Embryonic facial prominence (tissue), 1 donor: ENCODE data around the gene SORCS2.

Experiments used
- DNase-seq: peaks from one replicate; pipeline ENCODE4 v3.0.0-alpha.2; 2016; ENCODE audit errors: extremely low spot score

The SORCS2 gene

DNA sequence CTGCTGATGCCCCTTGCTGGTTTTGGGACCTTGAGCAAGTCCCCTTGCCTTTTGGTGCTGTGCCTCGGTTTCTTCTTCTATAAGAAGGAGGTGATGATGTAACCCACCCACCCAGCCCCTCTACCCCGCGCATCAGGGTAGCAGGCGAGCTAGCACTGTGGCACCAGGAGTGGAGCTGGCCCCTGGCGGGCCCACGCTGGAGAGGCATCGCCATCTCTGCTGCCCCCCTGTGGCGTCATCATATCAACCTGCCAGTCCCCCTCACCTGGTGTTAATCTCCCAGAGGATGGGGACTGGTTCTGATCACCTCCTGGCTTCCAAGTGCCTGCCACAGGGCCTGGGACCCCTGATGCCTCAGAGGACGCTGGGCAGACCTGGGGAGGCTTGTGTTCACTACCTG is 6.3 kb upstream of the SORCS2 start:
- DNase-seq, result no peak

DNA sequence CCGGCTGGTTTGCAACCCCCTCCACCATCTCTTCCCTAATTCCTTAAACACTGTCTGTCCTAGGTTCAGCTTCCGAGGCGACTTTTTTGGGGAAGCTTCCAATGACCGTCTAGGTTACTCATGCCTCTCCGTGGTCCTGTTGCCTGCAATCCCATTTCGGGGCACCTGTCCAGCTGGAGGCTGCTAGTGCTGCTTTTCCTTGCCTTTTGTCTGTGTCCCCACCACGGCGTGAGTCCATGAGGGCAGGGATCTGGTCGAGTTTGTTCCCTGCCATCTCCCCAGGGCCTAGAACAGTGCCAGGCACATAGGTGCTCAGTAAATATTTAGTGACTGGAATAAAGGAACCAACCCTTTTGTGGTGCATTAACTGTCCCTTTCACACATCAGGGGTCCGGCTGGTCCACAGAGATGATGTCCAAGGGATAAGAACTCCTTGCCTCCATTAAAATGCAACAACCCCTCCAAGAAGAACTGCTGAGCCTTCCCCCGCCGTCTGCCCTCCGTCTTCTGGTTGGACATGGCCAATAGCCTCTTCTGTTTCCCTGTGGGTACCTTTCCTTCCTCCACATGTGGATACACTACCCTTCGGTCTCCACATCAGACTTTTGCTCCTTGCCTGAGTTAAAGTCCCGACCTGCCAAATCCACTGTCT is 5.7 kb upstream of the SORCS2 start:
- no peak for DNase-seq

DNA sequence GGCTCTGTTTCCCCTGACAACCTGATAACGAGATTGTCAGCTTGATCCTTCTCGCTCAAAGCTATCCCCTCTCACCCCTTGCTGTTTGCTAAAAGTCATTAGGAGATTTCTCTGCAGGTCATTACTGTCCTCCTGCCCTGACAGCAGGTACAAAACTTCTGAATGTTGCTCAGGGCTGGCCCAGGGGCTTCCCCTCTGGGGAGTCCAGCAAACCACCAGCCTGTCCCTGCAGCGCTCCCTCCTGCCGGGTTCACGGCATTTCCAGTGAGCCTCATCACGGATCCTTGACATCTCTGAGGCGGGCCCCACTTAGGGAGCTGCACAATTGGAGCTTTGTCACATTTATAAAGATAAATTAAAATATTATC is 5.2 kb upstream of the SORCS2 start:
- DNase-seq, result no peak

DNA sequence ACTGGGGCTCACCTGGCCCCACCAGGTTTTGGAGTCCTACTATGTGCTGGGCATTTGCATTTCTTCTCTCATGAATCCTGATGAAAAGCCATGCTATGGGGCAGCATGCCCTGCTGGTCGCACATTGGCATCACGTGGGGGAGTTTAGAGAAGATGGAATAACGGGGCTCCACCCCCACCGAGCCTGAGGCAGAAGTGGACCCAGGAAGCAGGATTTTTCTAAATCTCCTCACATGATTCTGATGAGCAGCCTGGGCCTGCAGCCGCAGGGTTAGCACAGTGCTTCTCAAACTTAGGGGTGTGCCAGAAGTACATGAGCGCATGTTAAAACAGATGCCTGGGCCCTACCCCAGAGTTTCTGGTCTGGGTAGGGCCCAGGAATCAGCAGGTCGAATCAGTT is 4.6 kb upstream of the SORCS2 start:
- no peak for DNase-seq

DNA sequence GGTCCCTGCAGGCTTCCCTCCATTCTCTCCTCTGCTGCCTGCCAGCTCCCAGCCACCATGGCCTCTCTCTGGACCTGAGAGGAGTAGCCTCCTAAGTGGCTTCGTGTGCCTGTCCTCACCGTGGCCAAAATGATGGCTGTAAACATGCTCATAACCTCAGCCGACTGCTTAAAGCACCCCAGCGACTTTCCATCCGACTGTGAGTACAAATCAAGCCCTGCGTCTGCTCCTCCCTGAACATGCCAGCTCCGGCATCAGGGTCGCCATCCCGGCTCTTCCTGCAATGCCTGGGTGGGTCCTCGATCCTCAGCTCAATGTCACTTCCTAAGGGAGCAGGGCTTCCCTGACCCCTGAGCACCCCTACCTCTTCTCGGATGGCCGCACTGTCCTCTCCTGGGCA is 3.3 kb upstream of the SORCS2 start:
- no peak for DNase-seq

DNA sequence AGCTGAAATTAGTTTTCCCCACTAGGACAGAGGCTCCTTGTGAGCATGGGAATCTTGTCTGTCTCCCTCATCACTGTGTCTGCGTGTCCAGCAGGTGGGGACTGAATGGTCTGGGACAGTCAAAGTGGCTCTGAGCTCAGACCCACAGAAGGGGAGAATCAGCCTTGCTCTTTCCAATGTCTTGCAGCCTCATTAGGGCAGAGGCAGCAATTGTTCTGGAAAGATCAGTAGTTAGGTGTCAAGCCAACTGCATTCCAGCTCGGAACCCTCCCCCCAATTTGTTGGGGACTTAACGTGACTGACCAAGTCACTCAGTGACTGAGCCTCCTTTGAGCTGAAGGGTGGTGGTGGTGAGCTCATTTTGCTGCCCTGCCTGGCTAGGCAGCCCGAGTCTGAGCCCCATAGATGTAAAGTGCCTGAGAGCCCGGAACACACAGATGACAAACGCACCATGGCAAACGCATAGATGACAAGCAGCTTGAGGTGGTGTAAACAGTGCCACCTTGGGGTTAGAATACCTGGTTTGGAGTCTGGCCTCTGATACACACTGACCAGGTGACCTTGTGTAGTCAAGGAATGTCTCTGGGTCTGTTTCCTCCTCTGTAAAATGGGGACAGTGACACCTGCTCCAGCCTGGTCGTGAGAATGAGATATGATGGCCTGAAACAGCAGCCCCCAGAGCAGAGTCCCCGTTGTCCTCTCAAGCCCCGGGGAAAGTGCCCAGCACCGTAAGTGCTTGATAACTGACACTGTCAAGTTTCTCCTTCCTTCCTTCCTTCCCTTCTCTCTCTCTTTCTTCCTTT is 2.7 kb upstream of the SORCS2 start:
- no peak for DNase-seq

DNA sequence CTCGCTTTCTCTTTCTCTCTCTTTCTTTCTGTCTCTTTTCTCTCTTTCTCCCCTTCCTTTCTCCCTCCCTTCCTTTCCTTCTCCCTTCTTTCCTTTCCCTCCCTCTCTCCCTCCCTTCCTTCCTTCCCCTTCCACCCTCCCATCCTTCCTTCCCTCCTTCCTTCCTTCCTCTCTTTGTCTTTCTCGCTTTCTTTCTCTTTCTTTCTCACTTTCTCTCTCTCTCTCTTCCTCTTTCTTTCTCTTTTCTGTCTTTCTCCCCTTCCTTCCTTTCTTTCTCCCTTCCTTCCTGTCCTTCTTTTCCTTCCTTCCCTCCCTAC is 2.1 kb upstream of the SORCS2 start:
- no peak for DNase-seq

DNA sequence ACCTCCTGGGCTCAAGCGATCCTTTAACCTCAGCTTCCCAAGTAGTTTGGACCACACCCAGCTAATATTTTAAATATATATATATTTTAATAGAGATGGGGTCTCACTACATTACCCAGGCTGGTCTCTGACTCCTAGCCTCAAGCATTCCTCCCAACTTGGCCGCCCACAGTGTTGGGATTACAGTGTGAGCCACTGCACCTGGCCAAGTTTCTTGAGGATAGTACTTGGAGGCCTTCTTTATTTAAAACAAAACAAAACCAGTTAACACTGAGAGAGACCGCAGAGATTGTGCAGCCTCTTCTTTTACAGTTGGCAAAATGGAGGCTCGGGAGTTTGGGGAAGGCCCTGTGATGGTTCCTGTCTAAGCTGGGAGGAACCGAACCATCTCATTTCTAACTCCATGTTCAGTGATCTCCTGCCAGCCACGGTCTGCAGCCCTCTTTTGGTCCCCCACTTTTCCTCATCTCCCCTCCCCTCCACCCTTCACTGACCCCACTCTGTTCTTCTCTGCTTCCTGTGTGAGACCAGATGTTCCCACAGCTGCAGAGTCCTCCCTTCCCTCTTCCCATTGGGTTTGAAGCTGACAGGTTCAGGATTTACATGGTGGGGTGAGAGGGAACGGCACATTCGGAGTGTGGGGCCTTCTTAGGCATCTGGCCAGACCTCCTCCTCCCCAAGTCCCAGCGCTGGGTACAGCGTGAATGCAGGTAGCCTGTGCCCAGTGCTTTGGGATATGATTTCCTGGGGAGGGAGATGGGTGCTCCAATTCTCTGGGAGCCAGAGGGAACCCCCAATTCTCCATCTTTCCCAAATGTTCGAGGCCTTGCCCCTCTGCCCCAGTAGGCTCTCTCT is 1.4 kb upstream of the SORCS2 start:
- no peak for DNase-seq

DNA sequence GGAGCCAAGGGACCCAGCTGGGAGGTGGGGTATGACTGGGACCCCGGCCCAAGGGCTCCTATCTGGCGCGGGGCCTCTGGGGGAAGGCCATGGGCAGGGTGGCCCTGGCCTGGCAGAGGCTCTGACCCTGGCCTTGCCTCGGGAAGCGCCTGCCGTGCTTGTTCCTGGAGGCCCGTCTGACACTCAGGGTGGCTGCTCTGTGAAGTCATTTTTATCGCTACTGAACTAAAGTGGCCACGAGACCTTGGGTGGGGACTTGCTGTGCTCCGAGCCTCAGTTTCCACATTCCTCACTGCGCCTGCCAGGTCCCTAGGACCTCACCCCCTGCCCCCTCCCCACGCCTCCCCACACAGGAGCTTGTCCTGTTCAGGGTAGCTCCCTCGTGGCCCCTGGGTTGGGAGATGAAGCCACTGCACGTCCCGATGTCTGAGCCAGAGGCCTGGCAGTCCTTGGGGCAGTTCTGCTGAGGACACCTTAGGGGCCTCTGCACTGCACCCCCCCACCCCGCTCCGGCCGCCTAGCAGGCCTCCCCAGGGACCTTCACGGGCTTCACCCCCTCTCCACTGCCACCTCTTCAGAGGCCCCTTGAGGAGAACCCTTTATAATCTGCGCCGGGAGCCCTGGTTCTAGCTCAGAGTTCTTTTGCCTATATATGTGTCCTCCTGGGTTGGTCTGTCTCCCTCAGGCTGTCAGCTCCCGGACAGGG is 639 bp upstream of the SORCS2 start:
- no peak for DNase-seq

DNA sequence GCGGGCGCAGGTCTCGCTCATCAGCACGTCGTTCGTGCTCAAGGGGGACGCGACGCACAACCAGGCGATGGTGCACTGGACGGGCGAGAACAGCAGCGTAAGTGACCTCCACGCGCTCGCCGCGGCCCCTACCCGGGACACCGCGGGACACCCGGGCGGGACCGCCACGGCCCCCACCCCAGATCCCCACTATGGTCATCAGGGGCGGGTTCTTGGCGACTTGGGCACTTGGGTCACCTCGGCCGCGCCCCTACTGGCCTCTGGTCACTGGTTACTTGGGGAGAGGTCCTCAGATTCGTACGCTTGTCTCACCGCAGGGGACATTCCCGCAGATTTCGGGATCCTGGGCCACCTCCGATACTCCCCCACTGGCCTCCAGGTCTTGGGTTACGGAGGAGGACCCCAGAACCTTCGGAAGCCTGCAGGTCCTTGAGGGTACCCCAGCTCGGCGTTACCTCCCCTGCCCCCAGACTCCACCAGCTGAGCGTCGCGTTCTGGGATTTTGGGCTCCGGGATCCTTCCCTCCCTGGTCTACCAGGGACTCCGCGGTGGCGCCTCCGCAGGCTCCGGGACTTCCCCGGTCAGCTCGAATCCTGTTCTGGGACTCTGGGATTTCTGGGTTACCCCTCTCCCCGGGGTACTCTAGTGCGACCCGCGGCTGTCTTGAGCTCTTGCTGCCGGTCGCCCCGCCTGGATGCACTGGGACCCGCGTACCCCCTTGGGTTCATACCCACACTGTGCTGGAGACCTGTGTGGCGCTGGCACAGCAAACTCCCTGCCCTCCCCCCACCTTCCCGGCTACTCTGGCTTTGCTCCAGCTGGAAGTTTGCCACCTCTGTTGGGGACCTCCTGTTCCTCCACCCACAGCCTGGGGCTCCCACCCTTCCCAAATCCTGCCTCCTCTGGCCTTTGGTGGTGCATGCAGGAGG is 956 bp downstream of the SORCS2 start:
- no peak for DNase-seq

DNA sequence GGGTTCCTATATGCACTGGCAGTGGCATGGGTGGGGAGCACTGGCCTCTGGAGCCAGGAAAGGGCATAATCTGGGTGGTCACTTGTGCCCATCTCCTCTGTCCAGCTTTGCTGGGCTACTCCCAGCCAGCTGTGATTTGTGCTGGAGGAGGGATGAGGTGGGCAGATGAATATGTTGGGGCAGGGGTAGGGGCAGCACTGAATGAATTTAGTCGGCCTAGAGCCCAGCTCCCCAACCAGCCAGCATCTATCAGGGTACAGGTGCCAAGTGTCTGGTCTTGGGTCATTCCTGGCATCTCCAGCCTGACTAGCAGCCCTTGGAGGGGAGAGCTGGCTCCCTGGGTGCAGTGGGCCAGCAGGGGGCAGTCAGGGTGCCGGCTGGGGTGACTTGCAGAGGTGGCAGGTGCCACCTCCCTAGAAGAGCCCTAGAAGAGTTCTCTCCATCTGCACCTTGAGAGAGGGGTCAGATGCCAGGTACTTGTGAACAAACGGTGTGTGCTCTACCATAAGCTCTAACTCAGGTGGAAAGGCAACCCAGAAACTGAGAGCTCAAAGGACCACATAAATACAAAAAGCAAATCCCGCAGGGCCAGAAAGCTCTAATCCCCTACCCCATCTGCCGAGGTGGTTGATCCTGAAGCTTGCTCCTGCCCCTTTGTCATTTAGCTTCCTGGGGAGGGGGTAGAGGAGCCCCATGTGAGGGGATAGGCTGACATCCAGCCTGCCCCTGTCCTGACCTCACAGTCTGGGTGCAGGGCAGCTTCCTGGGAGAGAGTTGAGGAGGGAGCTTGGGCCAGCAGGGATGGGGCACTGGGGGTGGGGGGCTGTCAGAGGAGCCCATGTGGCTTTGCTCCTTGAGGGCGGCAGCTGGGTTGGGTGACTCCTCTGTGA is 2.2 kb downstream of the SORCS2 start:
- no peak for DNase-seq

DNA sequence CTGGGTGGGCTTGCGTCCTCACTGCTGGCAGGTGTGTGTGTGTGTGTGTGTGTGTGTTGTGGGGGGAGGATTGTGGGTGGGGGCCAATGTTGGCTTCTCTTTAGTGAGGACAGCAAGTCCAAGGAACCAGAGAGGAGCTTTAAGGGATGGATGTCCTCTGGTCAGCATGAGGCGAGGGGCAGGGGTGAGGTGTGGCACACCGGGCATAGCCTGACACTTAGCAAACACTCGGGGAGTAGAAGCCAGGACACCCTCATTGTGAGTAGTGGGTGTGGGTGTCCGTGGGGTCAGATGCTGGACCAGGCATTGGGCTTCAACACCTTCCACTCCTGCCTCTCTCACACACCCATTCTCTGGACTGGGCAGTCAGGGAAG is 2.8 kb downstream of the SORCS2 start:
- no peak for DNase-seq

DNA sequence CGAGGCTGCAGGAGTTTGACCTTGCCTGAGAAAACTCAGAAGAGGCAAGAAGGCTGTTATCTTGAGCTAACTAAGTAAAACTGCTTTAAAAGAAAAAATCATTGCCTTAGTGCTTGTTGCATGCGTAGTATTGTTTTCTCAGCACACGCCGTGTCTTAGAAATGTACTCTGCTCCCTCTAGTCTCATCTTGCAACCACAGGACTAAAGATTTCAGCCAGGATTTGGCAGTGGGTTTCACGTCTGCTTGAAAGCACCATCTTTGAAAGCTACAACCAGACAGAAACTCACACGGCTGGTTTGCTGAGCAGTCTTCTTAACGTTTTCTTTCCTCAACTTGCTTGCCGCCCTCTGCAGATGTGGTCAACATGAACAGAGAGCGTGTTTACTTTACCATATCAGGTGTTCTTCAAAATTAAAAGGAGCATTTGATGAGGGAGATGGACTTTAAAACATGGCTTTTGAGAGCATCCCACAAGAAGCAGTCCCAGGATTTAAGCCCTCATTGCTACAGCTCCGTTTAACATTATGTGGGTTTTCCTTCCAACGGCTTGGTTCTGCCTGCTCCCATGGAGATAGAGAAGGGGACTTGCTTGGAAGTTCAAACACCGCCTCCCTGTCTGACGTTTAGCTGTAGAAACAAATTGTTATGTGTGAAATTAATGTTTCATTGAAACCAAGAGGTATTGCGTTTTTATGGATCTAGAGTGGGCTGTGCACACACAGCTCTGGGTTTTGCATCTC is 3.4 kb downstream of the SORCS2 start:
- DNase-seq, result no peak

DNA sequence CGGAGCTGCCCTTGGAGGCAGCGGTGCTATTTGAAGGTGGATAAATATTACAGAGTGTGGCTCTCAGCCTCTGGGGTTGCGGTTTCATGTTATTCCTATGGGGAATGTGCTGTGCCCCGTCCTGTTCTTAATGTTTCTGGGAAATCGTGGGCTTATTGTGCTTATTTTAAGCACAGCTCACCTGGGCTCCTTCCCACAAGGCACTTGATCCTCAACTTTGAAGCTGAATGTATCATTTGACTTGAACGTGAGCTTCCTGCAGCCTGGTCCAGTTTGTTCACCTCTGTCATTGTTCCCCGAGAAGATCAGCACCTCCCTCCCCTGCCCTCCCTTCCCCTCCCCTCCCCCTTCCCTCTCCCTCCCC is 3.9 kb downstream of the SORCS2 start:
- no peak for DNase-seq

DNA sequence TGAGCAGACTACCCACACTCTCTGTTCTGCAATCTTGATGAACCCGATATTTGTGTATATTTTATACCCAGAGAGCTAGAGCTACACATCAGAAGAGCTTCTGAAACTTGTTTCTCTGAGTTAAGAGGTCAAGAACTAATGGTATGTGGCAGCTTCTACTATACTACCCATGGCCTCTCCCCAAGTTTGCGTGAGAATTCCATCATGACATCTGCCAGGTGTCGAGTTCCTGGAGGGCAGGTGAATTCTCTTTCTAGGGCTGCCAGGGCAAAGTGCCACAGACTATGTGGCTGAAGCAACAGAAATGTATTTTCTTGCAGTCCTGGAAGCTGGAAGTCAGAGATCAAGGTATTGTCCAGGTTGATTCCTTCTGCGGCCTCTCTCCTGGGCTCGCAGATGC is 4.4 kb downstream of the SORCS2 start:
- no peak for DNase-seq

DNA sequence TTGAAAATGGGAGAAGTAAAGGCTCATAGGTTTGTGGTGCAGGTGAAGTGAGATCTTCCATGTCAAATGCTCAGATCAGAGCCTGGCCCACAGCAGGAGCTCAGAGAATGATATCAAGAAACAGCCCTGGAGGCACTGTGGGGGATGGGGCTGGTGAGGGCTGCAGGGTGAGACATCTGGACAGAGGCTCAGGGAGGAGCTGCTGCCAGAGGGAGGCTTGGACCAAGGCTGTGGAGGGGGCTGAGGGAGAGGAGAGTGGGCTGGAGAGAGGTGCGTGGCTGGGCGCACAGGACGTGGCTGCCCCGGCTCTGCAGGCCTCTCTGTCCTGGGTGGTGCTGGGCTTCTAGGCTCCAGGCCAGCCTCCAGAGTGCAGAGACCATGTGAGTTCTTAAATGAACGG is 5.6 kb downstream of the SORCS2 start:
- DNase-seq, result no peak

DNA sequence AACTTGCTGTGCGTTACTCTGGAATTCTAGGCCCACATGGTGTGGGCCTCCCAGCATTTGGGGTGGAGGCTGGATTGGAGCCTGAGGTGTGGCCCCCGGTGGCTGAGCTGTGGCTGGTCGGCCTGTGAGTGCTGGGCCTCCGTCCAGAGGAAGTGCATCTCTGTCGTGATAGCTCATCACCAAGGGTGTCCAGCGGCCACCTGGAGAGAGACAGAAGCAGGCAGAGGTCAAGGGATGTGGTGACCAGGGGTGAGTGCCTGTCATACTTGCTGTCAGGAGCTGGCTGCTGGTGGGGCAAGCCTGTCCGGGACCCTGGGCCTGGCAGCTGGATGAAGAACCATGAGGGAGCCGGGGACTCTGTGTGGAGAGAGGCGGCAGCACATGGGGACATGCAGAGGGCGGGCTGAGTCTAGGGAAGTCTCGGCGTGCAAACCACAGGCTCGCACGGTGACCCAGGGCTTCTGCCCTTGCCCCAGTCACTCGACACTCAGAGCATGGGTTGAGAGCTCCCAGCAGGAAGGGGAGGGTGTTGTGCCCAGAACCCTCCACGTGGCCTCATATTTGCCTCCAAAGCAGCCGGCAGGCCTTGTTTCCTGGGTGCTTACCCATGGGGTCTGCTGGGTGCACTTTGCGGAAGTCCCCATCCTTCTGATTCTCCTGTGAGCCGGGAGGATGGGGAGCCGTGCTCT is 6.2 kb downstream of the SORCS2 start:
- DNase-seq, result no peak

DNA sequence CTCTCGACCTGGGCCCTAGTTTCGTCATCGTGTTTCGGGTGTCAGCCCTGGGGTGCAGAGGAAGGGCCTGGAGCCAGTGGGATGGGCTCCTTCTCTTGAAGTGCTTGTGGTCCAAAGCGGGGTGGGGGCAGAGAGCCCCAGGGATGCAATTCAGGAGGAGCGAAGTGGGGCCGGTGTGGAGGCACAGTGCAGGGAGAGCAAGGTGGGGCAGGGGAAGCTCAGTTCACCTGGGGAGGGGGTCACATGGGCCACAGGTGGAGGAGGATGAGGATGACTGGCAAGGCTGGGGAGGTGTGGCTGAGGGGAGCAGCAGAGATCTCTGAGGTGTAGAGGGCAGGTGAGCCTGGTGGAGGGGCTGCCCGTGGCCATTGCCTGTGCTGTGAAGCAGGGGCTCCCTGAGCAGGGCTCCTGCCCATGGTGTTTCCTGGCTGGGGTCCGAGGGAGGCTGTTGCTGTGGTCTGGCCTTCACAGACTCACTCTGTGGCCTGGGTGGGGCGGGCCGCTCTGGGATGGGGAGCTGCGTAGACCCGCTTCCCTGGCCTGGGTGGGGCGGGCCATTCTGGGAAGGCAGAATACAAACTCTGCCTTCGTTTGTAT is 6.9 kb downstream of the SORCS2 start:
- no peak for DNase-seq
